ENCODE measurements around the gene CMIP.

Gene CMIP

DNA sequence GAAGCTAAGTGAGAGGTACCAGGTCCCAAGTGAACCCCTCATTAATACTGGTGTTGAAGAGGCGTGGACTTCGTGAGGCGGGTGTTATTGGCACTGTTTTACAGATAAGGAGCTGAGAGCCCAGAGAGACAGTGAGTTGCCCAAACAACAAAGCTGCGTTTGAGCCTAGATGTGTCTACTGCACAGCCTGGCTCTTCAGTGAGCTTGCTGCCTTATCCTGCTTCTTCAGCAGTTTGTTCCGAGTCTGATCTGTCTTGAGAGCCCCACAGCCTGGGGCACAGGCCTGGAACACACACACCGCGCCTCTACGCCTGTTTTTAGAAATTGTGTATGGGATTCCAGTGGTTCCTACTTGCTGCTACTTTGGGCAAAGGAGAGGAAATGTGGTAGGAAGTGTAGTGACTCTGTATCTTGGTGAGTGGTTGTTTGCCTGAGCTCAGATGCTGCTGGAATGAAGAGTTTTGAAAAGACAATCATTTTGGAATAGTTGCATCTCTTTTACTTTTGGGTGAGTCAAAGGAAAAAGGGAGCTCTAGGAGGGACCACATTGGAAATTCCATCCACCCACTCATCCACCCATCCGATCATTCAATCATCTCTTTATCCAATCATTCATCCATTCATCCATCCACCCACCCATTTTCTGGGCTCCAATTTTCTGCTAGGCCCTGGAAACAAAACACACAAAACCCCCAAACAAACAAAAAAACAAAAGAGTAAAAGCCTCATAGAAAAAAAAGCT lies 312.2 kb downstream of the CMIP start:
- no peak for DNase-seq

DNA sequence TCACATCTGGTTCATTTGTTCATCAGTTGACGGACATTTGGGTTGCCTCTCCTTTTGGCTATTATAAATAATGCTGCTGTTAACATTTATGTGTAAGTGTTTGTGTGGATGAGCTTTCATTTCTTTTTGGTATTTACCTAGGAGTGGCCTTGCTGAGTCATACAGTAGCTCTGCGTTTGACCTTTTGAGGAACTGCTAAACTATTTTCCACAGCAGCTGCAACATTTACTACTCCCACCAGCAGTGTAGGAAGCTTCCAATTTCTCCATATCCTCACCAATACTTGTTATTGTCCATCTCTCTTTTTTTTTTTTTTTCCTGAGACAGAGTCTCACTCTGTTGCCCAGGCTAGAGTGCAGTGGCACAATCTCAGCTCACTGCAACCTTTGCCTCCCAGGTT lies 313.8 kb downstream of the CMIP start:
- no peak for DNase-seq

Measured in fibroblast of skin of abdomen (primary cell).